GM19467 (cell line): ENCODE results near the gene PPFIA2.

Experiments used
- ATAC-seq: cut with Tn5 transposase; IDR thresholded peaks from one replicate; pipeline ENCODE4 v1.9.1; 2021; ENCODE audit warnings: mild to moderate bottlenecking, moderate library complexity; ENCODE audit not compliant: unreplicated experiment

Gene PPFIA2

DNA sequence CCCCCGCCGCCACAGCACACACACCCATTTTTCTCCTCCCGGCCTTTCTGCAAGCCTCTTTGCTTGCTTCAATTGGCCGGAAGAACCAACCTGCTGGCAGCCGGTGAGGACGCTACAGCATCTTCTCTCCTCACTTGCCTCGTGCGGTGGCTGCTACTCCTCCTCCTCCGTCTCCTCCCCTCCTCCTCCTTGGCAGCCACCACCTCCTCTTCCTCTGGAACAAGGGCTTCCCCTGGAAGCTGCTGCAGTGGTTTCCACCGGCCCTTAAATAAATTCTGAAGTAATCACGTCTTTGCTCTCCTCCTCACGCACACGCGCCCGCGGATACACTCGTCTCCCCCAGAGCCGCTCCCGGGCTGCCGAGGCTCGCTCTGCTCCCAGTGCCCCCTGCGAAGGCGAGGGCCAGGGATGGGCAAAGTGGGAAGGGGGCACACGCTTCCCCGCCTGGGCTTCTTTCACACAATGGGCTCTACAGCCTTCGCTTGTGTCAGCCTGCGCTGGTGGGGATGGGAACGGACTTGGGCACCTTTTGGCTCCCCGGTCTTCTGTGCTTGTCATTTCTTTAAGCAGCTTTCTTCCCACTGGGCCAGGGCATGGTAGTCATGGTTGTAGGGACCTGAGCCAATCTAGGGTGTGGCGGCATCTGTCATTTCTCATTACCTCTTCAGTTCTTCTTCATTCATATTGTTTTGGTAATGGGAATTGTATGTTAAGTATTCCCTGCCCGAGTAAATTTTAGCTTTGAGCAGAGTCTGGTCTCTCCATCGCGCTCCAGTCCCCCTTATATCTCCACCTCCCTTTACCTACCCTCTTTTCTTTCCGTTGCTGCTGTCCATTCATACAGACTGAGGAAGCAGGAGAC is at the start of gene PPFIA2:
Gene PPFIA2, minus strand, starts transcription at position 161 of the 862 bp plus-strand sequence.
- no peak for ATAC-seq

DNA sequence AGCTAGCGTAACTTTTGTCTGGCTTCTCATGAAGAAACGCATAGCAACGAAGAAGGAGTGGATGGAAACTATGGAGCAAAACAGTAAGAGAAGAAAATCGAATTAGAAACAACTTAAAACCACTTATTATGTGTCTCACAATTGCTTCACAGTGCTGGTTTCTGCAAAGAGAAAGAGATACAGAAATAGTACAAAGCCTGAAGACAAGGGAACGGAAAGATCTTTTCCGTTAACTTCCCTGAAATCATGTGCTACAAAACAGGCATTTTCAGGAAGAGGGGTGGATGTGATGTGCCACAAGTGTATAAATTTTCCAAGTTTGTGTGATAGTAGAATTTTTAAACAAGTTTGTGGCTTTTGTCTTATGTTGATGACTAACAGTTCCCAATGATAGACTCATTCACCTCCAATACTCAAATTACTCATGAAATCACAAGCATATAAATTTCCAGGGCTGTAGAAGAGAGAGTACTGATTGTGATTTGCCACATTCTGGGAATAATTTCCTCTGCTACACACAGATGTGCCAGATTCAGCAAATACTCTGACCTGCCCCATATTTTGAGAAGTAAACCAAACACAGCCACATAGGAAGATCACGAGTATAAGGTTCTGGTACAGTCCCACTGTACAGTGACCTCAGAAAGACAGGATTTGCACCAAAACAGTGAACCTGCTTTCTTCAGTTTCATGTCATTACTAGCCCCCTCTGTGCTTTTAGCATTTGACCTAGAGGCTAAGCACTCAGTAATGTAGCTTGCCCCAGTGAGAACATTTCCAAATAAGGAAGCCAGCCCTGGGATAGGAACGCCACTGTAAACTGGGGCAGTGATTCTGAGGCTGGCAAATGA is 41.4 kb upstream of the PPFIA2 start:
- no peak for ATAC-seq

DNA sequence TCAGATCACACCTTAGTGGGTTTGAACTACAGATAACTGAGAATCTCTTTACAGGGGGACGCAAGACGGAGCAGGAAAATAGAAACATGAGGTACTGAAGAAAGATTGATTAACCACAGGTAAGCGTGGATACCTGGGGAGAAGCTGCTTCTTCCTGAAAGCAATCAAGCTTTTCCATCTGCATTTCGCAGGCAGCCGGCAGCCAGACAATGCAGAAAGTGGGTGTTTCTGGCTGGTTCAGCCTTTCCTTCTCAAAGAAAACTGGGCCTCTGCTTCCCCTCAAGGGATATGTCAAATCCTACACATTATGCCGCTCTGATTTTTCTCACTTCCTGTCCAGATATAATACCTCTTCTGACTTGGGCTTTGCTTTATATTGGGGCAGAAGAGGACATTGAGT is 39.1 kb upstream of the PPFIA2 start:
- ATAC-seq: no peak

DNA sequence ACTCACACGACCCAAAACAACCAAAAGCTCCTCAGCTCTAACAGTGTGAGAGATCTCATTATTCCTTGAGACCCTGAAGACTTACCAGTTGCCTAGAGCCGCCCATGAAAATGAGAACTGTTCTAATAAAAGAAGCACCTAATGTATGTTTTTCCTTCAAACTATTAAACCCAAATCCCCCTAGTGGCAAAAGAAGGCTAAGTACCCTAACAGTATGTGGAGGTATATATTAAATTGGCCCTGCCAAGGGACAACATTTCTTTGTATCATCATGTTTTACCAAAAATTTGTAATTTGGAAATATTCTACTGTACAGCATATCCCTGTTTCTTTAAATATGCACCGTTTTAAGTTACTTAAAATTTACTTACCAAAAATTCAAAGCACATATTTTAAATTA is 38.0 kb upstream of the PPFIA2 start:
- no peak for ATAC-seq

DNA sequence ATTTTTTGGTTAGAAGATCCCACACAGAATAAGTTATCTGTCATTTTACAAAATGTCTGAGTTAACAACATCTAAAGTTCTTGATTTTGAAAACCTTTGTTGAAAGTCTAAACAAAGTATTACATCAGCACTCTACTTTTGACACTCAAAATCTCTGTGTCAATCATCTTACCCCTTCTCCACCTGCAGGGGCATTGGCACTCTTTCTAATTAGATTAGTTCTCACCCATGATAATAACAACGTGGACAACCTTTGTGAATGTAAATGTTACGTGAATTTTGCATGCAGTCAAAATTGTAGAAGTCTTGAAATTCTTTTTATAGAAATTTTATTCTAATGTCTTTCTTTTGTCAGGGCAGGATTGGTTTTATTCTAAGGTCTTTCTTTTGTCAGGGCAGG is 33.5 kb upstream of the PPFIA2 start:
- ATAC-seq: no peak

DNA sequence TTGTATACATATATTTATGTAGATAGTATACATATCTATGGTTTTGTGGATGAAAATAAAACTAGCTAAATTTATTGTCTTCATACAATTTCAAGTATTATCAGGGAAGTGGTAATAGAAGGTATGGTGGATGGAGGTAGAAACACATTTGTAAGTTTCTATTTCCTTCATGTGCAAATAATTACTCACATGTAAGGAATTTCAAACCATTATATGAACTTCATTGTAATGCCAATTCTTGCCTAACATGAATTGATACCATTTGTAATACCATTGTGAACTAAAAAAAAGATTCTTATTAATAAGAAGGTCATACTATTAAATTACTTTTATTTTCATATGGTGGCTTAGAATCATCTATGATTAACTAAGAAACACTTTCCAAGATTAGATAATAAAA is 20.1 kb upstream of the PPFIA2 start:
- no peak for ATAC-seq

DNA sequence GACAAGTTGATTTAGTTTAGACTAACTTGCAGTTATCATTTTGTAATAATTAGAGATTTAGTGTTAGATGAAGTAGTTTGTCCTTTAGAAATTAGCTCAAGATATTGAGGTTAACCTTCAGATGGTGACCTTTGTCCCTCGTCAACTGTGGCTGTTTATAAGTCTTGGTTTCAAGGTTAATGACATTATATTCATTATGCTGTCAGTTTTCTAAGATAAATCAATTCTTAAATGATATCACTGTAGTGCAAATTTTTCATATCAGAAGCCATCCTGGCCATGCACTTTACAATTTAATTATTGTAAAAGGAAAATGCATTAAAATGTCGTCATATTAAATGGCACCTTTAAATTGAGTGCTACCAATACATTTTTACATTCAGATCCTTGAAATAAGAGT is 19.6 kb upstream of the PPFIA2 start:
- ATAC-seq: no peak

DNA sequence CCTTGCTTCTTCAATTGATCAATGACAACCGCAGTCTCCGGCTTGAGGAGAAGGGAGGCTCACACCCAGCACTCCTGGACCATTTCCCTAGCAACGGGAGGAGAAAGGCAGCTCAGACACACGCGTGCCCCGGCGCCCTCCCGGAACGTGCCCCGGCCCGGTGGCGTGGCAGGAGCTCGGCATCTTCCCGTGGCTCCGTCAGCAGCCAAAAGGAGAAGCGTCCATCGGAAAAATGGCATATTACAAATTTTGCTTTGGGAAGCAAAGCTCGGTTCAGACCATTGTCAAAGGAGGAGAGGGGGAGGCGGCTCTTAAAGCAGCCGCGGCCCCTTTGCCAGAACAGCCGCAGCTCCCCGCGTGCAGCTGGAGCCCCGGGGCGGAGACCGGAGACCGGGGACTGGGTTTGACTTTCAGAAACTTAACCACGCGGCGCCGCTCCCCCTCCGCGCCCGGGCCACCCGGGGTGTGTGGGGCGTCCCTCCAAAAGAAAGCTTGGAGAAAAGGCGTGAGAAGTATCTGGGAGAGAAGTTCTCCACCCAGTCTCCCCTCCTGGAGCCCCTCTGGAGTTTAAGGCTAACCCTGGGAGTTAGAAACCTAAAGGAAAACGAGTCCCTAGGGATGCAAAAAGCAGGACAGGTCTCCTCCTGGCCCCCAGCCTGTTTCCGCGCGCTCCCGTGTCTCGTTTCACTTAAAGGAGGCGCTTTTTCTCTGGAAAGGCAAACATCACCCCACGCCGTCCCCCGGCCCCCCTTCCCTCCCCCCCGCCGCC is 545 bp downstream of the PPFIA2 start:
- ATAC-seq: no peak

DNA sequence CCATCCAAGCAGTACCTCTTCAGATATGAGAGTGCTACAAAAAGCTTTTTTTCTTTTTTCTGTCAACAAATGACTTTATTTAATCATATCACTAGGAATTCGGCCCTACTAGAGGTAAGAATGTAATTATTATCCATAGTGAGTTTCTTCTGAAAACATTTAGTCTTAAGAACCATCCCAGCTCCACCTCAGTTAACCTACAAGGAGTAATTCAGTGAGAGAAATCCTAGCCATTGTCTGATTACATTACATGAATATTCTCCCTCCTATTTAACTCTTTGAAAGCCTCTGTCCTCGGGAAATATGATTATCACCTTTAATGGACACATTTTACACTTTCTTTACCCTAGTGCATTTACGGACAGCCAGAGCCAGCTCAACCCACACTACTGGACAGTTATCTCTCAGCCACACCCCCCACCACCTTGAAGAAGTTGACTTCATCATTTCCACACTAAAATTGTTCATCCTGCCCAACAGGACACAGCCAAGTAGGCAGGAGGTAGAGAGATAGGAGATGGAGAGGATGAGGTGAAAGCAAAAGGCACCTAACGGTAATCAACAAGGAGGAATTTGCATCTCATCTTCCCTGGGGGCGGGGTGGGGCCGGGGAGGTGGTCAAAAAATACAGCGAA is 1.3 kb downstream of the PPFIA2 start:
- no peak for ATAC-seq

DNA sequence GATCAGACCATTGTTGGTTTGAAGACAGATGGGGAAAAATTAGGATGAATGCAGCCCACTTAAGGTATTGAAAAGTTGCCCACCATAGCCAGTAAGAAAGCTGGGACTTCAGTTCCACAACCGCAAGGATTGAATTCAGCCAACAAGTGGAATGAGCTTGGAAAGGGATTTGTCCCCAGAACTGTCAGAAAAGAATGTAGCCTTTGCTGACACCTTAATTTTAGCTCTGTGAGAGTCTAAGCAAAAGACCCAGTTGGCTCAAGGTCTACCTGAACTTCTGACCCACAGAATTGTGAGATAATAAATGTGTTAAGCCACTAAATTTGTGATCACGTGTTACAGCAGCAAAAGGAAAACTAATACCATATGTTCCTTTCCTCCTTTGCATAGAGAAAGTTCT is 29.4 kb downstream of the PPFIA2 start:
- ATAC-seq: no peak

DNA sequence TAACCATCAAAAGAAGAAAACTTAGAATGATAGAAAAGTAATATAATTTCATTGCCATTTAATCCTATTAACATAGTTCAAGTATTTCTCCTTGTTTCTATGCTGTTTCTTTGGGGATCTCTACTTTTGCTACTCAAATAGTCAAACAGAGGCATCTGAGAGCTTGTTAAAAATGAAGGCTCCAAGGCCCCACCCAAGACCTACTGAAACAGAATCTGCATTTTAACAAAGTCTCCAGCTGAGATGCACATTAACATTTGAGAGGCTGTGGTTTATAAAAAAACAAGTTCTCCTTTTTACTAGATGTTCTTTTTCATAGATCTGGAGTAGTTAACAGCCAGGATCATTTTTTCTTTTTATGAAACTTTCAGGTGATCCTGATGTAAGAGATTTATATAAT is 31.8 kb downstream of the PPFIA2 start:
- ATAC-seq: no peak

DNA sequence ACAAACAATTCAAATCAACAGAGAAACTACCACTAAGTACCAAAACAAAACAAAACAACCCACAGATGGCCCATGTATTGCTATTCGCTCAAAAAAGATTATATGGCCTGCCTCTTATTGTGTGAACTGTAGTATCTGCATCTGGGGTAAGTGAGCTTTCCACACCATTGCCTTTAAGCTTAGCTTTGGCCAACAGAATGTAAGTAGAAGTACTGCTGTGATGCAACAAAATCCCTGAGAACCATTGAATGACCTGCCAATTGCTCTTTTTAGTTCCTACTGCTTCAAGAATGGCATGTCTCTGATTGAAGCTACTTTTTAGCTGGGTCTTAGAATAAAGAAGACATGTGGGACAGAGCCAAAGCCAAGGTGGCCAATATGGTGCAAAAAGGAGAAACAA is 32.5 kb downstream of the PPFIA2 start:
- ATAC-seq: no peak

DNA sequence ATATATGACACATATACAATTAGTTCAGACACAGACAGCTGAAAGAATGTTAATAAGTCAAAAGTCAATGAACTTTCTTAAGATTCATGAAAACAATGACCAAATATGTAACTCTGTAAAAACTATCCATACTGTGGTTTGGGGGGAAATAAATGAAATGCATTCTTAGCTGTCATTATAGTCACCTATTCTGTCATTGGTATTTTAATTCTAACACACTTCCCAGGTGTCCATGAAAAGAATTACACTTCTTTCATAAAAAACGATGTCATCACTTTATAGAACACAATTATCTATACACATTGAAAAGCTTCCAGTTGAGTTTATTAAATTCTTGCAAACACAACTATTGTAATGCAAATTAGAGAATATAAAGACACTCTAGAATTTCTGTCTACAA is 35.8 kb downstream of the PPFIA2 start:
- no peak for ATAC-seq

DNA sequence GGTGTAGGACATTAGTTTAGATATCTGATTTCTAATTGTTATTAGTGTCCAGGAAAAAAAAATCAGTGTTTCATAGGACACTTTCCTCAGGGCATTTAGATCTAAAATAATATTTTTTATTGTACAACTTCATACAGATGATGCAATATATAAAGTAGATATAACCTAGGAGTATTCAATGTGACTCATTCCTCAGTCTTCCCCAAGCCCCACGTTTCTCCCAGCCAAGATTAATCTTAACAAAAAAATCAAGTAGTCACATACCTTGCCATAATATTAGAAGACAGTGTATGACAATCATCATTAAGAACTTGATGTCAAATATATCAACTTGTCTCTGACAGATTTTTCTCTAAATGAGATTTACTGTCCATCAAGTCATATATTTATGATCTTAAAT is 37.1 kb downstream of the PPFIA2 start:
- ATAC-seq: no peak

DNA sequence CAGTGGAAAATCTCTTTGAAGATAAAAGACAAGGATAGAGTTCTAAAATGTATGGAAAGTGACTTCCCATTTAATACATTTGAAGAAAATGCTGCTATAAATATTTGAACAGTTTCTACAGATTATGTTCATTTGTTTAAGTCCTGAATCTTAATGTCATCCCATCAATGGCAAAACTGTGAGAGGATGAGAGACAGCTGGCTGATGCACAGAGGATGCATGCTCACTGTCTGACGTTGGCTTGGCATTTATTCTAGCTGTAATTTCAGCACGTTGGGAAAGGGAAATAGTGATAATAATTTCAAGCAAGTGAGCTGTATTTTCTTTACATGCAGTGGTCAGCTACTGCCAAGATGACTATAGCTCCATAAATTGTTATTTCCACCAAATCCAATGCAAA is 40.5 kb downstream of the PPFIA2 start:
- no peak for ATAC-seq

DNA sequence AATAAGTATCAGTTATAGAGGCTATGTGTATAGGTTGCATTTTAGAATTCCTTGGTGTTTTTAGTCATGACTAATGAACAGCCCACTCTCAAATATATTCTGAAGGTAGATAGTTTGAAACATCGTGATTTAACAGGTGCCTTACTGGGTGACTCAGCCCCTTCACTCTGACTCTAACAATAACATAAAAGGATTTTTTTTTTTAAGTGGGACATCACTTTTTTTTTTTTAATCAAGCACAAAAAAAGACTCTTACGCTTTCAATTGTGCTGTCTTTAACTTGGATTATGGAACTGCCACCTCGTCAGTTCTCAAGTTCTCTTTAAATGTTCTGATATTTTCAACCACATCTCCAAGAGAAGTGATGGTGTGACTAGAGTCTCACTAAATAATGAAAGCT is 46.6 kb downstream of the PPFIA2 start:
- ATAC-seq: no peak

DNA sequence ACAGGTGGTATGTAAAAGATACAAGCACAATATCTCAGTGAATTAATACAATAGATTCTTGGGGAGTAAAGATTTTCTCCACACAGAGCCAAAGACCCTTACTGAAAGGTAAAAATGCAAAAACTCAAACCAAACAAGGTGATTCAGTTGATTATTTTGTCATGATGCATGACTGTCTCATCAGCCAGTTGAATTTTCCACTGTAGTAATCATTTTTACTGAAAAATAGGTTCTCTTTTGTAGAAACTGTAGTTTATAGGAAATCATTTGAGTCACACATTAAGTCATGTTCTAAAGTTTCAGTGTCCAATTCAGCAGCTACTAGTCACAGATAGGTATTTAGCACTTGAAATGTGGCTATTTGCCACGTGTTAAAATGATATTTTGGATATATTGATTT is 53.6 kb downstream of the PPFIA2 start:
- ATAC-seq: no peak

DNA sequence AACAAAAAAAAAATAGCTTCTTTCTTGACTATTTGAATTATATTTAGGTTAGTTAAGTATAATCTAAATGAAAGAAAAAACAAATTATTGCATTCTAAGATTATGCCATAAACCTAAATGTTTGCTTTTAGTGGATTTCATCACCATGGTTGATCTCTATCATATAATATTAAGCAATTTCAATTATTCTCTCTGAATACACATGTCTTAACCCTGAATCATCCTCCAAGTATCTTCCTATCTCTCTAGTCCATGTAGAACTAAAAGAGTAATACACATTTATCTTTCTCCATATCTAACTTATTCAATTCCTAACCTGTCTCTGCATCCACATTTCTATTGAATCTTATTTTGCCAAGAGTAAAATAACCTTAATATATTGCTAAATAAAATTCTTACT is 59.6 kb downstream of the PPFIA2 start:
- ATAC-seq: no peak

DNA sequence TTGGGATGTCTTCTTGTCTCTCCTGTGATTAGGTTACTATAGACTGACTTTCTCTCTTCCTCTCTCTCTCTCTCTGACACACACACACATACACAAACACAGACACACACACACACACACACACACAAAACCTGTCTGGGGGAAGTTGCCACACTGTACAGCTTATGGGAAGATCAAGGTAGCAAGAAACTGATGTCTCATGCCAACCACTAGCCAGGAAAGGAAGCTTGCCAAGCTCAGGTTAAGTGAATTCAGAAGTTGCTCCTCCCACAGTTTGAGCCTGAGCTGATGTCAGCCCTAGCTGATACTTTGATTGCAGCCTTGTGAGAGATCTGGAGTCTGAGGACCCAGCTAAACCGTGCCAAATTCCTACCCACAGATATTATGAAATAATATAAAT is 67.1 kb downstream of the PPFIA2 start:
- no peak for ATAC-seq

DNA sequence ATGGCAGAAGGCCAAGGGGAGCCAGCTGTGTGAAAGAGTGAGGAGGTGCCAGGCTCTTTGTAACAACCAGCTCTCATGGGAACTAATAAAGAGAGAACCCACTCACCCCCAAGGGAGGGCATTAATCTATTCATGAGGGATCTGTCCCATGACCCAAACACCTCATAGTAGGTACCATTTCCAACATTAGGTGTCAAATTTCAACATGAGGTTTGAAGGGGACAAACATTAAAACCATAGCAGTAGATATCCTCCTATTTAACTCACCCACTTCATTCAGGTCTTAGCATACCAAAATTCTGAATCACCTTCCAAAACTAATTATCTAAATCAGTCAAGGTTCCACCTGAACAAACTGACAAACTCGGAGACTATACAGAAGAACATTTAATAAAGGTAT is 75.3 kb downstream of the PPFIA2 start:
- no peak for ATAC-seq

DNA sequence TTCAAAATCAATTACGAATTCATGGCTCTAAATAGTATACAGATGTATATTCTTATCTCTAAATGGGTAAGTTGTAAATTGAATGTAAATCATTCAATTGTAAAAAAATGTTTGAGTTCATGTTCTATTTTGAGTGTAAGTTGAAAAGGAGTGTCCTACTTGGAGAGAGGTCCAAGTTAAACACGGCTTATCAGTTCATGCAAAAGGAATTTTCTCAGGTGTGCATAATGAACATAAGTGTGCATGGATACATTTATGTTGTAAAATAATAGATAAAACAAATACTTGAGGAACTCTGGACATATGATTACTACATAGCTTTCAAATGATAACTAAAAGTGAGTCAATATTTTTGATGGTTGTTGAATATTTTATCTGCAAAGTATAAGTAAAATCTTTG is 79.5 kb downstream of the PPFIA2 start:
- ATAC-seq: no peak
